ENCODE results near the gene SYTL5. TPM values are rescaled to one million over a fixed set of nuclear protein-coding genes. Genes with fewer than 3 reads are reported as not detected.

The SYTL5 gene
- total and polyA plus RNA-seq, 2 experiments from 2014 or later: 0.23 to 0.35 TPM

- no peaks in the 10 kb centered on the region for H3K4me1 ChIP-seq (ENCODE audit: insufficient read depth)
- Mint-ChIP-seq H3K27ac (no peak overlapping the region), H3K4me1 (no peaks in the 10 kb centered on the region), H3K4me3 (no peak overlapping the region), H3K9me3 (no peaks in the 10 kb centered on the region), H3K36me3 (ENCODE audit: low read depth) (no peaks in the 10 kb centered on the region), H3K27me3 (ENCODE audit: insufficient read depth, low read depth, poor library complexity) (no peaks in the 10 kb centered on the region)
- H3K27me3 ChIP-seq (ENCODE audit: insufficient read depth): no peaks in the 10 kb centered on the region
- DNase-seq (ENCODE audit: low spot score): no peak
- no peaks in the 10 kb centered on the region for H3K36me3 ChIP-seq (ENCODE audit: insufficient read depth)
- no peak overlapping the region for H3K4me3 ChIP-seq
- no peaks in the 10 kb centered on the region for H3K9me2 ChIP-seq (ENCODE audit: insufficient read depth)
- ATAC-seq: no peak
- no peak overlapping the region for H3K27ac ChIP-seq (ENCODE audit: low read depth)
- TF ChIP-seq EZH2 (IDR thresholded peaks at IDR 0.05; ENCODE audit: low read depth, unreplicated experiment): no peak
- TF ChIP-seq ZNF462 (CRISPR knock-in tag; IDR thresholded peaks at IDR 0.05): no peak
- no peak for TF ChIP-seq ZNF114 (CRISPR knock-in tag; IDR thresholded peaks at IDR 0.05)
- TF ChIP-seq, protein P1, sequence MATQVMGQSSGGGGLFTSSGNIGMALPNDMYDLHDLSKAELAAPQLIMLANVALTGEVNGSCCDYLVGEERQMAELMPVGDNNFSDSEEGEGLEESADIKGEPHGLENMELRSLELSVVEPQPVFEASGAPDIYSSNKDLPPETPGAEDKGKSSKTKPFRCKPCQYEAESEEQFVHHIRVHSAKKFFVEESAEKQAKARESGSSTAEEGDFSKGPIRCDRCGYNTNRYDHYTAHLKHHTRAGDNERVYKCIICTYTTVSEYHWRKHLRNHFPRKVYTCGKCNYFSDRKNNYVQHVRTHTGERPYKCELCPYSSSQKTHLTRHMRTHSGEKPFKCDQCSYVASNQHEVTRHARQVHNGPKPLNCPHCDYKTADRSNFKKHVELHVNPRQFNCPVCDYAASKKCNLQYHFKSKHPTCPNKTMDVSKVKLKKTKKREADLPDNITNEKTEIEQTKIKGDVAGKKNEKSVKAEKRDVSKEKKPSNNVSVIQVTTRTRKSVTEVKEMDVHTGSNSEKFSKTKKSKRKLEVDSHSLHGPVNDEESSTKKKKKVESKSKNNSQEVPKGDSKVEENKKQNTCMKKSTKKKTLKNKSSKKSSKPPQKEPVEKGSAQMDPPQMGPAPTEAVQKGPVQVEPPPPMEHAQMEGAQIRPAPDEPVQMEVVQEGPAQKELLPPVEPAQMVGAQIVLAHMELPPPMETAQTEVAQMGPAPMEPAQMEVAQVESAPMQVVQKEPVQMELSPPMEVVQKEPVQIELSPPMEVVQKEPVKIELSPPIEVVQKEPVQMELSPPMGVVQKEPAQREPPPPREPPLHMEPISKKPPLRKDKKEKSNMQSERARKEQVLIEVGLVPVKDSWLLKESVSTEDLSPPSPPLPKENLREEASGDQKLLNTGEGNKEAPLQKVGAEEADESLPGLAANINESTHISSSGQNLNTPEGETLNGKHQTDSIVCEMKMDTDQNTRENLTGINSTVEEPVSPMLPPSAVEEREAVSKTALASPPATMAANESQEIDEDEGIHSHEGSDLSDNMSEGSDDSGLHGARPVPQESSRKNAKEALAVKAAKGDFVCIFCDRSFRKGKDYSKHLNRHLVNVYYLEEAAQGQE (IDR thresholded peaks at IDR 0.05; ENCODE audit: unreplicated experiment): no peak
- TF ChIP-seq, protein P2, sequence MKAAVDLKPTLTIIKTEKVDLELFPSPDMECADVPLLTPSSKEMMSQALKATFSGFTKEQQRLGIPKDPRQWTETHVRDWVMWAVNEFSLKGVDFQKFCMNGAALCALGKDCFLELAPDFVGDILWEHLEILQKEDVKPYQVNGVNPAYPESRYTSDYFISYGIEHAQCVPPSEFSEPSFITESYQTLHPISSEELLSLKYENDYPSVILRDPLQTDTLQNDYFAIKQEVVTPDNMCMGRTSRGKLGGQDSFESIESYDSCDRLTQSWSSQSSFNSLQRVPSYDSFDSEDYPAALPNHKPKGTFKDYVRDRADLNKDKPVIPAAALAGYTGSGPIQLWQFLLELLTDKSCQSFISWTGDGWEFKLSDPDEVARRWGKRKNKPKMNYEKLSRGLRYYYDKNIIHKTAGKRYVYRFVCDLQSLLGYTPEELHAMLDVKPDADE (IDR thresholded peaks at IDR 0.05): no peak
- TF ChIP-seq NANOG (IDR thresholded peaks at IDR 0.05; ENCODE audit: borderline replicate concordance): no peak
- no peak for TF ChIP-seq JUNB (IDR thresholded peaks at IDR 0.05; ENCODE audit: unreplicated experiment)
- TF ChIP-seq POLR2AphosphoS5 (IDR thresholded peaks at IDR 0.05; ENCODE audit: low read depth): no peak
- TF ChIP-seq, protein P3, sequence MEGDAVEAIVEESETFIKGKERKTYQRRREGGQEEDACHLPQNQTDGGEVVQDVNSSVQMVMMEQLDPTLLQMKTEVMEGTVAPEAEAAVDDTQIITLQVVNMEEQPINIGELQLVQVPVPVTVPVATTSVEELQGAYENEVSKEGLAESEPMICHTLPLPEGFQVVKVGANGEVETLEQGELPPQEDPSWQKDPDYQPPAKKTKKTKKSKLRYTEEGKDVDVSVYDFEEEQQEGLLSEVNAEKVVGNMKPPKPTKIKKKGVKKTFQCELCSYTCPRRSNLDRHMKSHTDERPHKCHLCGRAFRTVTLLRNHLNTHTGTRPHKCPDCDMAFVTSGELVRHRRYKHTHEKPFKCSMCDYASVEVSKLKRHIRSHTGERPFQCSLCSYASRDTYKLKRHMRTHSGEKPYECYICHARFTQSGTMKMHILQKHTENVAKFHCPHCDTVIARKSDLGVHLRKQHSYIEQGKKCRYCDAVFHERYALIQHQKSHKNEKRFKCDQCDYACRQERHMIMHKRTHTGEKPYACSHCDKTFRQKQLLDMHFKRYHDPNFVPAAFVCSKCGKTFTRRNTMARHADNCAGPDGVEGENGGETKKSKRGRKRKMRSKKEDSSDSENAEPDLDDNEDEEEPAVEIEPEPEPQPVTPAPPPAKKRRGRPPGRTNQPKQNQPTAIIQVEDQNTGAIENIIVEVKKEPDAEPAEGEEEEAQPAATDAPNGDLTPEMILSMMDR (conservative IDR thresholded peaks at IDR 0.05; ENCODE audit: low read depth in 2 of 2): no peak
- no peak overlapping the region for H2AFZ ChIP-seq
- no peaks in the 10 kb centered on the region for H3F3A ChIP-seq (replicated peaks; ENCODE audit: low read depth)
- no peaks in the 10 kb centered on the region for H3K79me2 ChIP-seq (replicated peaks; ENCODE audit: insufficient read depth)
- H4K20me1 ChIP-seq (replicated peaks; ENCODE audit: insufficient read depth): no peaks in the 10 kb centered on the region
- no peak overlapping the region for H3K4me2 ChIP-seq
Observed at GRCh38 chrX:38129366-38129765, 123.0 kb downstream of the SYTL5 start.

All from GM23338 (cell line).